Measurements from ENCODE around the gene FAAP20. TPM values are rescaled to one million over a fixed set of nuclear protein-coding genes. Genes with fewer than 3 reads are reported as not detected.

FAAP20 gene, protein sequence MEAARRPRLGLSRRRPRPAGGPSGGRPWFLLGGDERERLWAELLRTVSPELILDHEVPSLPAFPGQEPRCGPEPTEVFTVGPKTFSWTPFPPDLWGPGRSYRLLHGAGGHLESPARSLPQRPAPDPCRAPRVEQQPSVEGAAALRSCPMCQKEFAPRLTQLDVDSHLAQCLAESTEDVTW
- polyA plus RNA-seq (ENCODE audit: insufficient read length): 27.3 TPM
- long read RNA-seq, donor 1, full-length matches to known transcripts: 50 of 60 reads
- long read RNA-seq, donor 1, partial matches to known transcripts: 10 of 60 reads
- long read RNA-seq, donor 1, other reads (novel, unspliced or antisense): 0 of 60 reads
- long read RNA-seq, donor 2, transcript FAAP20-212 (3 exons, 701 nt): minor isoform, 8 of 180 reads
- long read RNA-seq, donor 2, transcript FAAP20-202 (4 exons, 729 nt): major isoform, 29 of 180 reads
- long read RNA-seq, donor 2, partial matches to known transcripts: 142 of 180 reads
- long read RNA-seq, donor 2, other reads (novel, unspliced or antisense): 0 of 180 reads
- long read RNA-seq, donor 3, full-length matches to known transcripts: 33 of 33 reads
- long read RNA-seq, donor 3, partial matches to known transcripts: 0 of 33 reads
- long read RNA-seq, donor 3, other reads (novel, unspliced or antisense): 0 of 33 reads
- long read RNA-seq, donor 4, transcript FAAP20-202 (4 exons, 729 nt): major isoform, 10 of 12 reads
- long read RNA-seq, donor 4, partial matches to known transcripts: 0 of 12 reads
- long read RNA-seq, donor 4, other reads (novel, unspliced or antisense): 0 of 12 reads
- long read RNA-seq, donor 5, transcript FAAP20-202 (4 exons, 729 nt): major isoform, 51 of 75 reads
- long read RNA-seq, donor 5, partial matches to known transcripts: 8 of 75 reads
- long read RNA-seq, donor 5, other reads (novel, unspliced or antisense): 6 of 75 reads
- long read RNA-seq, donor 6, transcript FAAP20-202 (4 exons, 729 nt): major isoform, 45 of 68 reads
- long read RNA-seq, donor 6, transcript FAAP20-212 (3 exons, 701 nt): minor isoform, 13 of 68 reads
- long read RNA-seq, donor 6, partial matches to known transcripts: 9 of 68 reads
- long read RNA-seq, donor 6, other reads (novel, unspliced or antisense): 0 of 68 reads
- long read RNA-seq, donor 7, full-length matches to known transcripts: 42 of 49 reads
- long read RNA-seq, donor 7, partial matches to known transcripts: 7 of 49 reads
- long read RNA-seq, donor 7, other reads (novel, unspliced or antisense): 0 of 49 reads
- long read RNA-seq, donor 8, transcript FAAP20-202 (4 exons, 729 nt): major isoform, 9 of 17 reads
- long read RNA-seq, donor 8, partial matches to known transcripts: 0 of 17 reads
- long read RNA-seq, donor 8, other reads (novel, unspliced or antisense): 0 of 17 reads

DNA sequence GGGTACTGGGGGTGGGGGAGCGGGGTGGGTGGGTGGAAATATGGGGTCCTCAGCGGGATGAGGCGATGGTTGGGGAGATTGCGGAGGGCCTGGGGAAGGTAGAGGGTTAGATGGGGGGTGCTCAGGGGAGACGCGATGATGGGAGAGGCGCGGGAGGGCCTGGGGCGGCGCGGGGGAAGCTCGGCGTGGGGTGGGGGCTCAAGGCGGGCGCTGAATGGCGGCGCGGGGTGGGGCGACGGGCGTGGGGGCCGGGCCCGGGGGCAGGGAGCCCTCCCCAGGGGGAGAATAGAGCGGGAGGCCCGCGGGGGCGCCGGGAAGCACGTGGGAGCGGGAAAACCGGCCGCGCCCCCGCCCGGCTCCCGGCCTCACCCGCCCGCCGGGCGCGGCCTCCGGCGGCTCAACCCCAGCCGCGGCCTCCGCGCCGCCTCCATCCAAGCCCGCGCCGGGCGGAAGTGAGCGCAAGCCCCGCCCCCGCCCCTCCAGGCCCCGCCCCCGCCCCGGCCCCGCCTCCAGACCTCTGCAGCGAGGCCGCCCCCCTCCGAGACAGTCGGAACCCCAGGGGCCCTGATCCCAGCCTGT is at the start of gene FAAP20:
Gene FAAP20 (minus strand): TSS at position 454 of the 579 bp plus-strand sequence. CDS start 23 bp downstream, at position 431.
- no peak for DNase-seq

DNA sequence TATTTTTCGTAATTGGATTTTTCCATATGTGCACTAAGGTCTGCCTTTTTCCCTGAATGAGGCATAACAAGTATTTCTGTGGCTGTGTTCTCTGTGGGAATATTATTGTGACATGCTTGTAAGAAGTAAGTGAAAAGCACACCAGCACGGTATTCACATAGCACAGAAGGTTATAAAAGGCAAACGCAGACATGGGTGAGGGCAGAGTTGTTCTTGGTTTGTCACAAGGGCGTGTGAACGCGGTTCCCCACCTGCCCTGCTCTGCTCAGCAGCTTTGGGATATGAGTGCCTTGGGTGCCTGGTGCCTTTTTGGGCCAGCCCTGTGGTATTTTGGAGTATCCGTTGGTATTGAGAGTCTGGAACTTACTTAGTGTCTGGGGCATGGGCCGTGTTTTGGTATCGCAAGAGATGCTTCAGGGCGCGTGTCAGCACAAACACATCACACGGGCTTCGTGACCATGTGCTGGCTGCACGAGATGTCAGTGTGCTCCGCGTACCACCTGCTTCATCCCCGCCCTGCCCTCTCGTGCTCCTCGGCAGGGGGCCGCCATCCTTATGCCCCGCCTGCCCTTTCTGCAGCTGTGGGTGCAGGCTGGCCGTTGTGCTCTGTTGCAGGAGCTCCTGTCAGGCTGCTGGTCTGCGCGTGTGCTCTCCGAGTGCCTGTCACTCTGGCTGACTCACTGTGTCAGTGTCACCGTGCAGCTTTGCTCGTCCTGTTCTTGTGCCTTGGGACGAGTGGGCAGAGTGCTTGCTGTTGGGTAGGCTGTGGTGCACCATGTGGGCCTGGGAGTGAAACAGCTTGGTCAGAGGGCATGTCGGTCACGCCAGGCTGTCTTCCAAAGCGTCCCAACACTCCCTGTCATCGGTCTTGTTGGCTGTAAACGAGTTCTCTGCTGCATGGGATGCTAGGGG is 48.5 kb upstream of the FAAP20 start:
- DNase-seq: no peak

DNA sequence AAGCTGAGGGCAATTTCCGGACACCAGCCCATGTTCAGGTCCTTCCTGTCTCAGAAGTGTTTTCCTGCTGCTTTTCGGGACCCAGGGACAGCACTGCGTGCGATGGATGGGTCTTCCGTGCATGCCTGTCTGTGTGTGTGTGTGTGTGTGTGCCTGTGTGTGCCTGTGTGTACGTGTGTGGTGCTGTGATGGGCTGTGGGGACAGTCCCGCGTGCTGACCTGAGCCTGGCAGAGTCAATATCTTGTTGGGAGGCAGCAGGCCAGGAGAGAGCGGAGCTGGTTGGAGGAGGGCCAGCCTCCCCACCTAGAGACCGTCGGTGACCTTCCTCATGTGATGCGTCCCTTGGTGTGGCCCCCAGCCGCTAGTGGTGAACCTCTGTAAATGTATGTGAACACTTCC is 47.2 kb upstream of the FAAP20 start:
- DNase-seq: no peak

DNA sequence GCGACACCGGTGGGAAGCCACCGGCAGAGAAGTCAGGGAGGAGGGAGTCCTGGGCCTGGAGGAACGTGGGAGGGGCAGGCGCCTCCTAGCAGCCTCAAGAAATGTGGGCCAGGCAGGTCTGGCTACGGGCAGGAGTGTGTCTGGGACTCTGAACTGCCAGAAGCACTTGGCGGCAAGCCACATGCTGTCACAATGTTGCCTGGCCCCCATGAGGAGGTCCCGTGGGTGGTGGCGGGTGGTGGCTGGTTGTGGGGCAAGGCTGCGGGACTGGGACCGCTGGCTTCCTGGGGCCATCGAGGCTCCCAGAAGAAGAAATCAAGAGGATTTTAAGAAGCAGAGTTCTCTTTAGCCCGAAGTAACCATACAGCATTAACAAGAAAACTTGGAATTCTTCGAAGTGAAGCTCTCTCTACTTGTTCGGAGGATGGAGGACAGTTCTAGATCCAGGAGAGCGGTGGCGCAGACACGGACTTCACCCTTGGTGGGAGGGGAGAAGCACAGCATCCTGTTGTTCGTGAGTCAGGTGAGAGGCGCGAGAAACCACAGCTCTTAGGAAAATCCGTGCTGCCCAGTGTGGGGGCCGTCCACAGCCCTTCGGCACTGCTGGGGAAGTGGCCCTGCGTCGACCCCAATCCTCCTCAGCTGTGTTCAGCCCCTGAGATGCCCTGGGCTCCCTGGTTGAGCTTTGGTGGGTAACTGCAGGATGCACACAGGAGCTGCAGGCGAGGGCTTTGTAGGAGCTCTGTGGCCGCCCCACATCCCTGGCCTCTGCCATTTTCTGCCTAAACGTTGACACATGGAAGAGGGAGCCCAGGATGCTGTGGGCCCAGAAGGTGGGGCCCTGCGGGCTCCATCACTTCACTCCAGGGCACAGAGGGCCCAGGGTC is 45.9 kb upstream of the FAAP20 start:
- DNase-seq: no peak

DNA sequence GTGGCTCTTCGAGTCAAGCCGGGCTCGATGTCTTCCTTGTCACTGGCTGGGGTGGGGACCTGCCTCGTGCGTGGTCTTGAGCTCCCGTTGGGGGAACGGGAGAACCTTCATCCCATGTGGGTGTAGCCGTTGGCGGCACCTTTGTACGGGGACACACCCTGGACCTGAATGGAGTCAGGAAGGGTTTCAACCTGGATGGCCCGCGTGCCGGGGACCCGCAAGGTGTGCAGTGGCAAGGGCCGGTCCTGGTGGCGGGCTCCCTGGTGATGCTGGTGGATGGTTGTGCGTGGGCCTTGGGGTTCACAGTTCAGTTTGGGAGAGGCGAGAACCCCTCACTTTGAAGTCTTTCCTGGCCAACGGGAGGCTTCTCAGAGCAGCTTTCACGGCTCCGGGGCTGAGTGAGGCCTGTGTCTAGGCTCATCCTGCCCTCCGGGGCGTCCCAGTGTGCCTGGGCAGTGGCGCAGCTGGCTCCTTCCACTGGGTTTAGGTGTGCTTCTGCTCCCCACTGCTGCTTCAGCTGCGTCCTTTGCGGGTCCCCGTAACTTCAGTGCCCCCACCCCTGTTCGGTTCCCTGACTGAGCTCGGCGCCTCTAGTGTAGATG is 44.9 kb upstream of the FAAP20 start:
- DNase-seq: no peak

DNA sequence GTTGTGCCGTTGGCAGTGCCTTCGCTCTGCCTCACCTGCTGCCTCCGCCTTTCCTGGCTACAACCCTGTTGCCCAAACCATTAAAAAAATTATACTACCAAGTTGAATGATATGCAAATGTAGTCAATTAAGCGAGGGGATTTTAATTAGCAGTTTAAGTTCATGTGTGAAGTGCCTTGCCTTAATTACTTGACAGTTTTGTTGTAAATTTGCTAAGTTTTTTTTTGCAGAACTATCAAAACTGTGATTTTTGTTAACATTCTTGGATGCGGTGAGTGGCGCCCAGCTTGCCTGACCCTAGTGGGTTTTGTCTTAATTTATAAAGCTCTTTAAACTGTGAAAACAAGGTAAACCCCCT is 44.4 kb upstream of the FAAP20 start:
- DNase-seq: no peak

DNA sequence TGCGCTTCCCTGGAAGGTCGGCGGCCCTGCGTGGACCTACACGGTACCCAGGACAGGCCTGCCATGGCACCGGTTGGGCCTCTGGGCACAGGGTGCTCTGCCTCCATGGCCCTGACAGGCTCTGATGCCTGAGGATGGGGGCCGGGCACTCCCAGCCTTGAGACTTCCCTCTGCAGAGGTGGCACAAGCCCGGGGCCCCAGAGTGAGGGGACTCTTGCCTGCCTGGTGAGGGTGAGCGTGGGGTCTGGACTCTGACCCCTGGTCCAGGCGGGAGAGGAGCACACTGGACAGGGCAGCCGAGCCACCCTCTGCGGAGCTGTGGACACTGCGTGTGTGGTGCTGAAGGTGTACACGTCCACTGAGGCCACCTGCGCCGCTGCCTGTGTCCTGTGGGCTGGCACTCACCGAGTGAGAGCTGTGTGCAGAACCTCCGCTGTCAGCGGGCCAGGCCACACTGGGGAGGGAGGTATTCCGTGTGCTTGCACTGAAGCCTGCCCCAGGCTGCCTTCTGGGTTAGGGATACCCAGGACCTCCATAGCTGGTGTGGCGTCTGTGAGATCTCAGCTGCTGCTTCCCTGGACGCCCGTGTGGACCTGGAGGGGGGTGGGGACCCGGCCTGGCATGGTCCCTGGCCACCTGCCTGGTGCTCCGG is 43.9 kb upstream of the FAAP20 start:
- no peak for DNase-seq

DNA sequence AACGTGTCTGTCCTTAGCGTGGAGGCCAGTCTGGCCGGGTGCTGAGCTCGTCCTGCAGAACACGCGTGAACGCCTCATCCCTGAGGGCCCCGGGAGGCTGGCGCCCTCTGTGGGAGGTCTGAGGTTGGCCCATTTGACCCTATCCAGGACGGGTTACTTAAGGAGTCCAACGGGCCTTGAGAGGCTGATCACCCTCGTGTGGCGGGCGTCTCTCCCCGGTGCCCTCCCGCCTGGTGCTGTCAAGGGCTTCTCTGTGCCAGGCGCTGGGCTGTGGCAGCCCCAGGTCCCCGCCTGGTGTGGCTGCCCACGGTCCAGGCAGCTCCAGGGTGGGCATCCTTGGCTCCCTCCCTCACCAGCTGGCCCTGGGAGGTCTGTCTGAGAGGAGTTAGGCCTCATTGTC is 43.2 kb upstream of the FAAP20 start:
- DNase-seq: no peak

DNA sequence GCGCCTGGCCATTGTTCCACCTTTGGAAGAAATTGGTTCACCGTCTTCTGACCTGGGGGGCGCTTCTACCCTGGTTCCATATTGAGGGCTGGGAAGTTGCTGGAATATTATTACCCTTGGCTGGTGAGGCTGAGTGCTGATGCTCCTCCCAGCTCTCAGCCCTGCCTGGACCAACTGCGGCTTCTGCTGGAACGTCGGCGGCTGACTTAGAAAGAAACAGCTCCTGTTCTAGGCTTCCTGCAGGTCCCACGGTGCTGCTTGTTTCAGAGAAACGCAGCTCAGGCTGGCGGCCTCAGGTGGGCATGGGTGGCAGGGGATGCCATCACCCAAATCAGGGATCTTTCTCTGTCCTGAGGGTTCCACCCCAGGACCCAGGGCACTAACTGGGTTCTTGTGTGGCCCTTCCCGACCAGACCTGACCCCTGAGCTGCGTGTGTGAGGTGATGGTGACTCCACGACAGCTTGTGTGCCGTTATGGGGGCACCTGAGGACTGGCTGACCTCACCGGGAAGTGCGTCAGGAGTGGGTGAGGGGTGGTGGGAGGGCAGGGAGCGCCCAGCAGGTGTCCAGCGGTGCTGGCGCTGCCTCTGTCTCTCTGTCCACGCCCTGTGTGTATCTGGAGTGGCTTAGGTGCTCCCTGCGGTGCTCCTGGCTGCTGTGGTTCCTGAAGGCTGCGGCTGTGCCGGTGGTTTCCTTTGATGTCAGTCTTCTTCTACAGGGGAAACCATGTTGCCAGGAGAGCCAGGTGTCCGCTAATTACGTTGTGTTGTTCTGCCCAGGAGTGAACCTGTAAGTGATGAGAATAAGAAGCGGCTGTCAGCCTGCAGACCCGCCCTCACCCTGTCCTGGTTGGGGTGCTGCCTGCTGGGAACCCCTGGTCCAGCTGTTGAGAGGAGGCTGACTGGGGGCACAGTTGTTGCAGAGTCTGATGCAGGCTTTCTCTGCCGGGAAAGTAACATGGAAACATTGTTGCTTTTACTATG is 42.4 kb upstream of the FAAP20 start:
- DNase-seq: no peak

DNA sequence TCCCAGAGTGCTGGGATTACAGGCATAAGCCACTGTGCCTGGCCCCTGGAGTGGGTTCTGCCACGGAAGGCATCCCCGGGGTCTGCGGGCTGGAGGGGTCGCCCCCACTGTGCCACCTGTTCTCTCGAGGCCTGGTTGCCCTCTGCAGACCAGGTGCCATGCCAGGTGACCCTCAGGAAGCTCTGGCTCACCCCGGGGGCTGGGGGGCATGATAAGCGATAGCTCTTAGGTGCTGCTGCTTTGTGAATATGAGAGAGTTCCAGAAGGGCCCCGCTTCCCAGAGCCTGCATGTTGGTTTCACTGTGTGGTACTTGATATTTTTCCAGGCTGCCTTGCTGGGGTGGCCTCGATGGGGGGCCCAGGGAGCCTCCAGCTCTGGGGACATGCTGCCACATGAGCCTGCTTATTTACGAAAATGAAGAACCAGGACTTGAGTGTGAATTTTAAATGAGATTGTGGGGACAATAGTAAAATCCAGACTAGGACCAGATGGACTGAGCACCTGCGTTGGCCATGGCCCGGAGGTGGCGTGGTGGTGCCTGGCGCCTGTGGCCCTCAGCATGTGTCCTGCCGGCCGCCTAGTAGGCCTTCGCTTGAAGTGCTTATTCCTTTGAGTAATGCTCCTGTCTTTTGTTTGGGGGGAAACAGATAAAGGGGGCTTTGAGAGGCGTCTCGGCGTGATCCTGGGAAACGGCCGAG is 40.9 kb upstream of the FAAP20 start:
- no peak for DNase-seq

DNA sequence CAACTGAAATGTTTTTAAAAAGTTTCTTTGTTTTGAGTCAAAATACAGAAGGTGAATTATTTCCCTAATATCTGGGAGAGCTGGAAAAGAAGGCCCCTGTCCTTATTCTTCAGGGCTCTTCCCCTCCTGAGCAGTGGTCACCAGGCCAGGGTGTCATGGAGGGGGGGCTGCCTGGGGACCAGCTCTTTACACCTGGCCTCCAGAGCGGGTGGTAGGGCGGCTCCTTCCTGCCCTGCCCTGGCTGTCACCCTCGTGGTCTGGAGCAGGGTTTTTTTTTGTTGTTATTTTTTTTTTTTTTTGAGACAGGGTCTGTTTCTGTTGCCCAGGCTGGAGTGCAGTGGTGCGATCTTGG is 40.2 kb upstream of the FAAP20 start:
- DNase-seq: no peak

DNA sequence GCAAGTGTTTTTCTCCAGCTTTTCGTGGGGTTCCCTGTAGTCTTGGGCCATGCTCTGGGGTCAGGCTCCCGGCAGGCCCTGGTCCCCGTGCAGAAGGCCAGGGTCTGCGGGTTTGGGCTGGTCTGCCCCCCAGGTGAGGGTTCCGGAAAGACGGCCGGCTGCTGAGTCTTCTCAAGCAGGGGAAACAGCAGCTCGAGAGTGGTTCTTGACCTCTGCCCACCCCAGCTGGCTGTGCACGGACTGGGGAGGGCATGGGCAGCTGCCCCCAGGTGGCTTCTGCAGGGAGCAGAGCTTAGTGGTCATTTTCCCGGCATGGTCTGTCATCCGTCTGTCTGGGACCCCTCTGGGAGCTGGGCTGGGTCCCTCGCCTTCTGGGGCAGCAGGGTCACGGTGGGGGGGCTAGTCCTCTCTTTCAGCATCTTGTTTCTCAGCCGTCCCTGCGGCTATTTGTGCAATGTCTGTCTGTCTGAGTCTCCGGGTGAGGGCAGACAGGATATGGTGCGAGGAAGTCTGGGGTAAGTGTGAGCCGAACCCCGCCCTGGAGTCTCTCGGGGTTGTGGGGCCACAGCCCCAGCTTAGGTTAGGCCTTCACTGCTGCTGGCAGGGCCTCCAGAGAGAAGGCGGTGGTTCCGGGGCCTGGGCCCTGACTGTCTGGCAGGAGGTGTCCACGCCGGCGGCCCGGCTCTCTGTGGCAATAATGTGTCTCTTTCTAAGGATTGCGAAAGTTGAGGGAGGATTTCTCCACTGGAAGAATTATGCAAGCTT is 39.6 kb upstream of the FAAP20 start:
- no peak for DNase-seq

DNA sequence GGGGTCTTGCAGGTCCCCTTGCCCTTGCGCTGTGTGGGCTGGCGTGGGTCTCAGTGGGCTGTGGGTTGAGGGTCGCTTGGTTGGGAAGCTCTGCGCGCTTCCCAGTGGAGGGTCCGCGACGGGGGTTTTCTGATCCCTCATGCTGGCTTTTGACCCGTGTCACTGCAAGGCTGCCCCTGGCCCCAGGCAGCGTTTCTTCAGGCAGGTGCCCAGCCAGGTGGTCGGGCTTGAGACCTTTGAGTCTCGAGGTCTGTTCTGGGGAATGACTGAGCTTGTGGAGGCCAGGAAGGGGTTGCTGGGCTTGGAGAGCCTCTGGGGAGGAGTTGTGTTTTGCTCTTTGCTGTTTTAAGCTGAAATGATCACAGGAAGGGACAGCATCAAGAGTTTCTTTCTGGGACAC is 38.9 kb upstream of the FAAP20 start:
- no peak for DNase-seq

DNA sequence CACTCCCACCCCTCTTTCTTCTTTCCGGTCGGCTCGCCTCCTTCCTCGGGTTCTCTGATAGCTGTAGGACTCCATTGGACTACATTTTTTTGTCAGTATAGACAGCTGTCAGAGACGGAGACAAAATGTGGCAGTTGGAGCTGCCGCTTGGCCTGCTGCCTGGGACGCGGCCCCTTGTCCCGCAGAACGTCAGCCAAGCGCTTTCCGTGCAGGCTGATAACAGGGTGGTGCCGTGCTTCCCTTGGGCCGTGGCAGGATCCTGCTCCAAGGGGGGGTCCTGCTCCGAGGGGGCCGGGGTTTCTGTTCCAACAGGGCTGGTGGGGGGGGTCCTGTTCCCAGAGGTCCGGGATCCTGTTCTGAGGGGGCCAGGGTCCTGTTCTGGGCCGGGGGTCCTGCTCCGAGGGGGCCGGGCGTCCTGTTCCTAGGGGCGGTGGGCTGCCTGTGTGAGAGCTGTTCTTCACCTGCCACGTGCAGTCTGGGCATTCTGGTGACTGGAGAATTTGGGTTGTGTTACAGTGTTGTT is 38.4 kb upstream of the FAAP20 start:
- DNase-seq: no peak

DNA sequence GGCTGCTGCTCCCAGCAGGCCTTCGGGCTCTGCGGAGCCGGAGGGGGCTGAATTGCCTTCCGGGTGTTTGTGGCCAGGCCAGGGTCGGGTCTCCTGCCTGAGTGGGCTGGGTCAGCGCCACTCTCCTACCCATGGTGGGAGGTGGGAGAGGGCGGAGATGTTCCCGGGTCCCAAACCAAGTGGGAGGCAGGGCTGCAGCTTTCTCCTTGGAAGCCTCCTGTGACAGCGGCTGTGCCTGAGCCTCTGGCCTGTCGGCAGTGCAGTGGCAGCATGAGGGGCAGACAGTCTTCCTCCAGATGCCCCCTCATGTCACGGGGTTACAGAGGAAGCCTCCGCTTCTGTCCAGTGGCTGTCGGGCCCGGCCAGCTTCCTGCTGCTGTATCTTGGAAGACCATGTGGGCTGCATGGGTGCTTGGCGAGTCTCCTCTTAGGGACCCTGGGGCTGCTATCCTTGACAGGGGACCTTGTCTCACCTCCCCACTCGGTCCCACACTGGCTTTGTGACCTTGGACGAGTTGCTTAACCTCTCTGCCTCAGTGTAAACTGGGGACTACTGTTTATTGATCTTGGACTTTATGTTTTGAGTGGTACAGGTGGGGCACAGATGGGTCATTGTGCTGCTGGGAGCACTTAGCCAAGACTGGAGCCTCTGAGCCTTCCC is 37.8 kb upstream of the FAAP20 start:
- DNase-seq: no peak
